NB4 (cell line): ENCODE results near the gene CDCA7L.

ENCODE experiments used
- DNase-seq: peaks from one replicate; pipeline ENCODE4 v3.0.0; 2010; ENCODE audit warnings: low read depth
- H3K4me3 ChIP-seq: one replicate; pipeline ENCODE4 v1.5.1; 2011; ENCODE audit warnings: mild to moderate bottlenecking, low read depth, low read length, moderate library complexity
- MYC ChIP-seq: IDR thresholded peaks from 2 replicates; pipeline ENCODE4 v1.6.1; 2011; ENCODE audit warnings: low read depth, low read length
- POLR2A ChIP-seq: IDR thresholded peaks from 2 replicates; pipeline ENCODE4 v1.6.1; 2011; ENCODE audit warnings: mild to moderate bottlenecking; ENCODE audit not compliant: insufficient read length; ENCODE audit errors: extremely low read depth
- TF ChIP-seq, protein P1 (sequence below): IDR thresholded peaks from 2 replicates; pipeline ENCODE4 v1.6.1; 2011; ENCODE audit warnings: low read depth, low read length
- TF ChIP-seq, protein P2 (sequence below): IDR thresholded peaks from one replicate; pipeline ENCODE4 v1.5.1; 2012; ENCODE audit warnings: low read depth, low read length

Gene CDCA7L, protein sequence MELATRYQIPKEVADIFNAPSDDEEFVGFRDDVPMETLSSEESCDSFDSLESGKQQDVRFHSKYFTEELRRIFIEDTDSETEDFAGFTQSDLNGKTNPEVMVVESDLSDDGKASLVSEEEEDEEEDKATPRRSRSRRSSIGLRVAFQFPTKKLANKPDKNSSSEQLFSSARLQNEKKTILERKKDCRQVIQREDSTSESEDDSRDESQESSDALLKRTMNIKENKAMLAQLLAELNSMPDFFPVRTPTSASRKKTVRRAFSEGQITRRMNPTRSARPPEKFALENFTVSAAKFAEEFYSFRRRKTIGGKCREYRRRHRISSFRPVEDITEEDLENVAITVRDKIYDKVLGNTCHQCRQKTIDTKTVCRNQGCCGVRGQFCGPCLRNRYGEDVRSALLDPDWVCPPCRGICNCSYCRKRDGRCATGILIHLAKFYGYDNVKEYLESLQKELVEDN

DNA sequence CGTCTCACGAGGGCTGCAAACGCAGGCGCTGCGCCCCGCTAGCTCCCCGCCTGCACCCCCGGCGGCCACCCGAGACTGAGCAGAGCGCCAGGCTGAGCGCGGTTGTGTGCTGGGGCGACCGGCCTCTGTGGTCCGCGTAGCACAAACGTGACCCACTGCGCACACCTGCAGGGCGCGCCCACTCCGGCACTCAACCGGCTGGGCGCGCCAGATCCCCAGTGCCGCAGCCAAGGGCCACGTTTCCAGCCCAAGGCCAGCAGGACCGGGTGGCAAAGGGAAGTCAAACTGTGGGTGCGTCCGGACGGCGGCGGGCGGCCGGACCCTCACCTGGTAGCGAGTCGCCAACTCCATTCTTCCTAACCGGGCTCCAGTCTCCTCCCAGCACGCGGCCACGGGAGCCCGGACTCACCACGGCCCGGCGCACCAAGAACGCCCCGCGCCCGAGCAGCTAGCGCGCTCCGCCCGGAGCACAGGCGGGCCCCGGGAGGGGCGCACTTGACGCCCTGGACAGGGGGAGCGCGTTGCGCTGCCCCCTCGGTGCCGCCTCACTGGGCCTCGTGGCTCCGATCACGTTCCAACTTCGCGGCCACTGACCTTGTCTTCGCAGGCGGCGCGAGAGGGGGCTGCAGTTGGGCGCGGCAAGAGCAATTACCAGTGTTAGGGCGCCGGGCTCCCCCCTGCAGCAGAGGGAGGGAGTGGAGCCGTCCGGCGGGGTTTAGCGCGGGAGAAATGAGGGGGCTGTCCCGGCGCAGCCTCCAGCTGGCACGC is at the start of gene CDCA7L:
CDCA7L (minus strand) TSS at position 446 of the 768 bp plus-strand sequence; CDS start at position 351, 95 bp downstream.
- H3K4me3 ChIP-seq, result peak within 1 kb of the TSS; percentile 93
- TF ChIP-seq, protein P1, sequence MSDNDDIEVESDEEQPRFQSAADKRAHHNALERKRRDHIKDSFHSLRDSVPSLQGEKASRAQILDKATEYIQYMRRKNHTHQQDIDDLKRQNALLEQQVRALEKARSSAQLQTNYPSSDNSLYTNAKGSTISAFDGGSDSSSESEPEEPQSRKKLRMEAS, result peak; percentile 76; the same call in 1 of the 2 replicates
- TF ChIP-seq, protein P2, sequence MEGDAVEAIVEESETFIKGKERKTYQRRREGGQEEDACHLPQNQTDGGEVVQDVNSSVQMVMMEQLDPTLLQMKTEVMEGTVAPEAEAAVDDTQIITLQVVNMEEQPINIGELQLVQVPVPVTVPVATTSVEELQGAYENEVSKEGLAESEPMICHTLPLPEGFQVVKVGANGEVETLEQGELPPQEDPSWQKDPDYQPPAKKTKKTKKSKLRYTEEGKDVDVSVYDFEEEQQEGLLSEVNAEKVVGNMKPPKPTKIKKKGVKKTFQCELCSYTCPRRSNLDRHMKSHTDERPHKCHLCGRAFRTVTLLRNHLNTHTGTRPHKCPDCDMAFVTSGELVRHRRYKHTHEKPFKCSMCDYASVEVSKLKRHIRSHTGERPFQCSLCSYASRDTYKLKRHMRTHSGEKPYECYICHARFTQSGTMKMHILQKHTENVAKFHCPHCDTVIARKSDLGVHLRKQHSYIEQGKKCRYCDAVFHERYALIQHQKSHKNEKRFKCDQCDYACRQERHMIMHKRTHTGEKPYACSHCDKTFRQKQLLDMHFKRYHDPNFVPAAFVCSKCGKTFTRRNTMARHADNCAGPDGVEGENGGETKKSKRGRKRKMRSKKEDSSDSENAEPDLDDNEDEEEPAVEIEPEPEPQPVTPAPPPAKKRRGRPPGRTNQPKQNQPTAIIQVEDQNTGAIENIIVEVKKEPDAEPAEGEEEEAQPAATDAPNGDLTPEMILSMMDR, result no peak
- TF ChIP-seq POLR2A (peak; percentile 95), MYC (peak; percentile 64)
- peak; percentile 92 for DNase-seq

GRCh38 chr7:21986096-21986495 is 40.4 kb upstream of the CDCA7L start:
- TF ChIP-seq, protein P2, result no peak
- TF ChIP-seq MYC, result no peak
- TF ChIP-seq, protein P1, result no peak
- TF ChIP-seq POLR2A, result no peak
- DNase-seq, result no peak

GRCh38 chr7:21984042-21984441 is 38.3 kb upstream of the CDCA7L start:
- DNase-seq, result no peak
- no peak overlapping the region for H3K4me3 ChIP-seq
- TF ChIP-seq POLR2A, result no peak
- no peak for TF ChIP-seq MYC
- TF ChIP-seq, protein P1, result no peak
- TF ChIP-seq, protein P2, result no peak

More at GRCh38 chr7:21986096-21986495, 40.4 kb upstream of the CDCA7L start:
- no peak overlapping the region for H3K4me3 ChIP-seq

- no peak for DNase-seq
These were observed 37.4 kb upstream of the CDCA7L start for GRCh38 chr7:21983056-21983455.

DNA sequence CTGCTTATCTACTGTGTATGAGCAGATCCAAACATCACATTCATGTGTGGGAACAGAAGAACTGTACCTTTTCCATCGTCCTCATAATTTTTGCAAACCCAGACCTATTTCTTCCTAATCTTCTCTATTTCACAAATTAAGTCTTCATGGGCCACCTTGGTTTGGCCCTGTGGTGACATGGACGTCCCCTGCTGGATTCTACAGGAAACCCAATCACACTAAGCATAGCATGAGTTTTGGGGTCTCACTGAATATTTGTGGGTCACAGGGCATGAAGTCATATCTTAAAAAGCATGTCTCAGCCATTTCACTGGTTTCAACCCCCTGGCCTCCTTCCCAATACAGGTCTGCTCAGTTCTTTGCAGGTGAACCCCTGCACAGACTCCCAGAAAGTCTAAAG is 35.8 kb upstream of the CDCA7L start:
- no peak overlapping the region for H3K4me3 ChIP-seq
- no peak for TF ChIP-seq MYC
- TF ChIP-seq, protein P2, result no peak
- TF ChIP-seq, protein P1, result no peak
- no peak for TF ChIP-seq POLR2A
- no peak for DNase-seq

More at GRCh38 chr7:21983056-21983455, 37.4 kb upstream of the CDCA7L start:
- no peak overlapping the region for H3K4me3 ChIP-seq
- TF ChIP-seq, protein P2, result no peak
- TF ChIP-seq POLR2A (no peak), MYC (no peak)
- TF ChIP-seq, protein P1, result no peak
